Measurements from ENCODE around the gene MYZAP.
A peak's percentile ranks its signal among the peaks of the same experiment; 100 is the strongest.

The MYZAP gene

DNA sequence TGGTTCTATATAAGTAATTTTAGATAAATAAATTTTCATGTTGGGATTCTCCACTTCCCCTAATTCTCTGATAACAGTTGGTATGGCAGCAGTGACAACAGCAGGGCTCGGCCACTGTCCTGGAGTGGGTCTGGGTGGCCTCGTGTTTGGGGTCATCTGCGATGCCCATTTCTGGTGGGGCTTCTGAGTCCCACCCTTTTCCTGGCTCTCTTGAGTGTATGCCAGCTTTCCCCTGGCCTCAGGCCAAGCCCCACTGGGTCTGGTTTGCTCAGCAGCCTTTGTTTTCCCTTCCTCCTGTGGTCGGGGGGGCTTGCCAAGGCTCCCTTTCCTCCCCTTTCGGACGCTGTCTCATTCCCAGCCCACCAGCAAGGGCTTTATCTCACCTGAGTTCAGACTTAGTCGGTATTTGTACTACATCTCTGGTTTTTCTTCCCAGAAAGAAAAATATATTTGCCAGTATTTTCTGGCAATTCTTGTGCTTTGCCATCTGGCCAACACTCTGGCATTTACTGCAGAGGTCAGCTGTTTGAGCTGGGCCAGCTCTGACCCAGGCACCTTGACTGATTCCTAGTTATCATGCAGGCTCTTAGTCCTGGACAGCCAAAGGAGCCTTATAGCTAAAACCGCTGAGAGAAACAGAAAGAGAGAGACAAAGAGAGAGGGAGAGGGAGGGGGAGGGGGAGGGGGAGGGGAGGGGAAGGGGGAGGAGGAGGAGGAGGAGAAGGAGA lies 35.2 kb downstream of the MYZAP start:
- DNase-seq (ENCODE audit: low spot score) = peak; percentile 76

DNA sequence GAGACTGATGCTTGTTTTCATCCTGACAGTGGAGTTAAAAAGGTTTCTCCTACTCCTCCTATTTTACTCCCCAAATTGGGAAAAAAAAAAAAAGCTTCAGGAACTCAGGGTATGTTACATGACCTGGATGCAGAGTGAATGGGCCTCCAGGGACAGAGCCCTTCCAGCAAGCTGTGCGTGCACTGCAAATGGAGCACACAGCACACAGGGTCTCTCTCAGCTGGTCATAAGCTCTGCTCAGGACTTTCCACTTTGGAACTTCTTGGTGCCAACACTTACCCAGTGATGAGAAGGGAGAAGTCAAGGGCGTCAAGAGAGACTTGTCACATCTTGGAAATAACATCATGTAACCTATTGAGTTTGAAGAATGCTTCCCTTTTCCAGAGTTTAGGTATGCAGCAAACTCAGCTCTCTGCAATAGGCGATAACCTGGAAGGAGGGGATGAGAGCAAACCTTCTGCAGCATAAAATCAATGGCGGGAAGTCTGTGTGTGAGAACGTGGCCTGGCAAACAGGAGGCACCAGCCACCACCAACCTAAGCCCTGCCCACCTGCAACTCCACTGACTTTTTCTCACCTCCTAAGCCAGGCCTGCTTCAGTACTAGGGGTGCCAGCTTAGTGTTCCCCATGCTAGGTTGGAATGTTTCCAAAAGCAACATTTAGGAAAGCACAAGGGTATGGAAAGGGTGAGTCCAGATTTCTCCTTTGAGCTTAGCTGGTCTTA lies 39.8 kb downstream of the MYZAP start:
- no peak for DNase-seq (ENCODE audit: low spot score)

DNA sequence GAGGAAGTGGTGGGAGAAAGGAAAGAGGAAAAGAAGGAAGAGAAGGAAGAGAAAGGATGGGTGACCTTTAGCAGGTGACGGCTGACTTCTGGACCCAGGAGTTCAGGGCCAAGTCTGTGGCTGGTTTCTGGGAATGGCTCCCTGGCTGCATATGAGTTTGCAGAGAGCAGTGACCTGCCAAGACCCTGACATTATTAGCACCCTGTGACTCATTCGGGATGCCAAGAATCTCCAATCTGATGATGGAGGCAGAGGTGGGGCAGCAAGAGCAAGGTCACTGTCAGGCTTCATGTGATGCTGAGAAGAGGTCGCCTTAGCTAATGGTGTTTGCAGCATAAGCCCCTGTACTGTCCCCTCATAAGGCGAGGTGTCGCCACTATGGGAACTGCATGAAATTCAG lies 42.6 kb downstream of the MYZAP start:
- no peak for DNase-seq (ENCODE audit: low spot score)

DNA sequence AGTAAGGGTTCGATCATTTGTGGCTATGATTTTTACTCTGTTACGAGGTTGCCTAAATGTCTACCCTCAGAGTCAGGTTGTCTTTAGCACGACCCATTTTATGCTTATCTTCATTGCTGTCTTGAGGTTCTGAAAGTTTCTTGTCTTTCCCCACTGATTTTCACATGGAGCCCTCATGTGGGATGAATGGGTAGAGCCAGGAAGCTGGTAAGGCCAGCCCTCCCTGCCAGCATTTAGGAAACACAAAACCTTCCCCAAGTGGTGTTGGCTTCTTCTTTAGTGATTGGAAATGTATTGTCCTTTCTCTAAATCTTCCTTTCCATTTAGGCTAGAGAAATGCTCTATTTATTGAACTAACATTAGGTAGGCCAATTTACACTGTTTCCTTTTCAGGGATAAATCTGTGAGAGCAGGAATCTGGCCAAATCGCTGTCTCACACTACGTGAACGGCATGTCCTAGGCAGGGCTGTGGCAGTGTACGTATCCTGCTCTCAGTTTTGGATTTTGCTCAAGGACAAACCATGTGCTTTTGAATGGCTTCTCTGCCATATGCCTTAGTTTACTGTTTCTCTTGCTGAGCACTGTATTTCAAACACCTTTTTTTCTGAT lies 43.7 kb downstream of the MYZAP start:
- peak; percentile 90 for DNase-seq (ENCODE audit: low spot score)

DNA sequence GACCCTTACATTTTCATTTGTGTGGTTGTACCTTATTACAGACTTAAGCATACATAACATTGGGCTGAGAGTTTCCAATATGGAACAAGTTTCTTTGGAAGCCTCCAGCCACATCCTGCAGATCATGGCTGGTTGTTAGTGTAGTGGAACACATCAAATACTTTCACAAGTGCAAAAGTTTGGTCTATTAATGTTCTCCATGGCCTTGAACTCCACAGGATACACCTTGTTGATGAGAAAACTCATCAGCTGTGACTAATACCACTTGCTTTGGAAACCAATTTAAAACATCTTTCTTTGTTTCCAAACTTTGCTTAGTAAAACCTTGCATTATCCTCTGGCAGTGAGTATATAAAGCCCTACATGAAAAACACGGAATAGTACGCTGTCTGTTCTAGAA lies 46.1 kb downstream of the MYZAP start:
- no peak for DNase-seq (ENCODE audit: low spot score)

DNA sequence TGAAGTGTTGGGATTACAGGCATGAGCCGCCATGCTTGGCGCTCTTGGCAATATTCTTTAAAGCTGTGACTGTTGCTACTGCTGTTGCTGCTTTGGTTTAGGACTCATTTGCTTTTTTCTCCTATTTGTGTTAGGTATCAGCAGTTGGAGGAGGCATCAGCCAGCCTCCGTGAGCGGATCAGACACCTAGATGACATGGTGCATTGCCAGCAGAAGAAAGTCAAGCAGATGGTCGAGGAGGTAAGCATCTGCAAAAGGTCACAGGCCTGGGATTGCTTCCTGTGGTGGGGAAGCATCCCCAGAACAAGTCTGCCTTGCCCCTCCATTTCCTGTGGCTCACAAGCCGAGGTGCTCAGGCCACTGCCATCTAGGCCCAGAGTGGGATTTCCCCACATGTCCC lies 47.6 kb downstream of the MYZAP start:
- no peak for DNase-seq (ENCODE audit: low spot score)

DNA sequence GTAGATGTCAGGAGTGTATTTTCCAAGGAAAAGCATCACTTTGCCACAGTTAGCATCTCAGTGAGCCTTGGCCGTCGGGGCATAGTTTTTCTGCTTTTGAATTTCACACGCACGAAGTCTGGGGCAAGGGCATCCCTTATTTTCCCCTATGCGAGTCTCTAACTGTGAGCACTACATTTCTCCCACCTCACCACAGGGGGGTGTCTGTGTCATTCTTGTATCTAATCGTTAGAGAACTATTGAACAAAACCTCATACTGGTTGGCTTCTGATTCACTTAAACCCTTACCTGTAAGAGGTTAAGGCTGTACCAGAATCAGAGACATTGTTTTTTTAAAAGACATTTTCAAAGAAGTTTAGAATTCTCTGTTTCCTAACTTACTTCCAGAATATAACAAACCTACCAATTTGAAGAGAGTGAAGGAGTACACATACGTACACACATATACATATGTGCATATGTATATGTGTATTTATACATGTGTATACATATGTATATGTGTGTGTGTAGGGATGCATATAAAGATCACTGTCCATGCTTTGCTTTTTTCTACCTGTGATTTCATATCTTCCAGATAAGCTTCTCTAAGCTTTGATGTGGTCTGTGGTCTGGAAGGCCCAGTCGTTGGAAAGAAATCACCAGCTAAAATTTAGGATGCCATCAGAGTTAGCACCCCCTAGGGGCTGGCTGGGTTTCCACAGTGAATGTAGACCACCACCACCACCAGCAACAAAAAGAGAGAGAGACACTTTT lies 49.4 kb downstream of the MYZAP start:
- DNase-seq (ENCODE audit: low spot score) = peak; percentile 28

DNA sequence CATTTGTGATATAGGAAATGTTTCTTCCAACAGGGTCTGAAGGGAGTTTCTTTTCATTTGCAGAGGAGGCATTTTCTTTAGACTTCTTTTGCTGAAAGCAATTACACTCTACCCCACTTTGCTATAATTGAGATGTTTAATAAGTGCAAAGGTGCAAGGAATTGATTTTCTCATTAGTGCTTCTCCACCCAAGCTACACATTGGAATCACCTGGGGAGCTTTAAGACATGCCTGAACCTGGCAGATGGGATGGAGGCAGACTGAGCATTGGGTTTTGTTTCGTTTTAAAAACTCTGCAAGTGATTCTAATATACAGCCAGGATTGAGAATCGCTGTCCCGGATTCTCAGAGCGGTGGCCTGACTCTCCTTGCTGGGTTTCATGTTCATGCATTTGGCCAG lies 52.1 kb downstream of the MYZAP start:
- no peak for DNase-seq (ENCODE audit: low spot score)

DNA sequence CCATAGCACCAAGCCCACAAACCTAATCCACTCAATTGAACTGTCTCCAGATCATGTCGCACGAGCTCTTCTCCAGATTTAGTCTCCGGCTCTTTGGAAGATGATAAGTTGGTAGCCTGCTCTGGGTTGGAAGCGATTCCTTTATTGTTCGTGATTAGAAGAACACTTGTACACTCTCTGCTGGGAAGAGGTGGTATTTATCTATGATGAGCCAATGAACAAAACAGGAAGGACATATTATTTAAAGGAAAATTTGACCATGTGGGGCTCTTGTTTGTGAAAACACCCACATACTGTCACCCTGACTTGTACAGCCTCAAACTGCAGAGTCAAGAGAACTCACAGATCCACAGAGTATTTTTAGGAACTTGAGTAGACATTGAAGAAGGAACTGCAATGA lies 54.4 kb downstream of the MYZAP start:
- no peak for DNase-seq (ENCODE audit: low spot score)

DNA sequence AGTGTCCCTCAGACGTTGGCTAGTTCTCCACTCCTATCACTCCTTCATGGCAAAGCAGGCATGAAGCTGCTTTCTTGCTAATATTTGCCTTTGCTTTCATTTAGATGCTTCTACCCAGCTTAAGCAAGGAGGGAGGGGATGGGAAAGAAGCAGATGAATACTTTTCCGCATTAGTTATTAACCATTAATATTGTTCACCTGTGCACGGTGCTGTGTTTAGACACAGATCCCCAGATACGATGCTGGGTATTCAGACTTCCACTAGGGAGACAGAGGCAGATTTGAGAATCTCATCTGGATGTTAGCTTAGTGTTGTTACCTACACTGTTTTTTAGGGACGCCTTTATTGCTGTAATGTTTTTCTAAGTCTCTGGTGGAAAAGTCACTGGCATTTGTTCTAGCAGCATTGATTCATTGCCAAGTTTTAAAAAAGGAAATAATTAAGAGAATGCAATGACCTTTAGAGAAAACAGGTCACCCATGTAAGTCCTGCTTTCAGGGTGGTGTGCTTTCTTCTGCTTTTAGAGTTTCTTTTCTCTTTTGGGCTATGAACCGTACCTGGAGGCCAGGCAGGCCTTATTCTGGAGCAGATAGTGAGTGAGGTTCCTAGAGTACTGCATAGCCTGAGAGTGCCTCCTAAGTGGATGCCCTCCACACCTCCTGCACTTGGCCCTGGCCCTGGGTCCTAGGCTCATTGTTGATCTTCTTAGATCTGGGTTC lies 55.5 kb downstream of the MYZAP start:
- no peak for DNase-seq (ENCODE audit: low spot score)

DNA sequence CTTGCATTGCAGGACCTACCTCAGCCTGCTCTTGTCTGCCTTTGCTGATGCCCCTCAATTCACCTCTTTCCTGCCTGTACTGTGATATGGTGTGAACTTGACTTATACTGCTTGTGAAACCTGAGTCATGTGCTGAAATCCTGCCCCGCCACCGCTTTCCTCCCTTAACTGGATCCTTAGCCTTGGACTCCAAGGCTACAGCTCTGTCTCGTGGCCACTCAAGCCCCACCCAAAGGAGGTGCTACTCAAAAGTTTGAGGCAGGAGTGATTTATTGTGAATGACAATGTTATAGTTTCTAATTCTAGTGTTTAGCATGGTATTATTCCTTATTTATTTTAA lies 56.1 kb downstream of the MYZAP start:
- DNase-seq (ENCODE audit: low spot score) = no peak

DNA sequence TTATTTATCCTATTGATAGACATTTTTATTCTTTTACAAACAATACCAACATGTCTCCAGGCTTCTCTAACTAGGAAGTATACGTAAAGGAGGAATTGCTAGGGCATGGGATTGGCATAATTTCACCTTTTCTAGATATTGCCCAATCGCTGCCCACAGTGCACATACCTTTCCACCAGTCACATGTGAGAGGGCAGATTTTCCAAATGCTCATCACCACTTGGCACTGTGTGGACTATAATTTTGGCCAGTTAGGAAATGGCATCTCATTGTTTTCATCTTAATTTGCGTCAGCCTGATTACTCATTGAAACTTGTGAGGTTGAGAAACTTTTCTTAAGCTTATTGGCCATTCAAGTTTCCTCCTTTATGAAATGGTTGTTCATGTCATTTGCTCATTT lies 57.4 kb downstream of the MYZAP start:
- no peak for DNase-seq (ENCODE audit: low spot score)

DNA sequence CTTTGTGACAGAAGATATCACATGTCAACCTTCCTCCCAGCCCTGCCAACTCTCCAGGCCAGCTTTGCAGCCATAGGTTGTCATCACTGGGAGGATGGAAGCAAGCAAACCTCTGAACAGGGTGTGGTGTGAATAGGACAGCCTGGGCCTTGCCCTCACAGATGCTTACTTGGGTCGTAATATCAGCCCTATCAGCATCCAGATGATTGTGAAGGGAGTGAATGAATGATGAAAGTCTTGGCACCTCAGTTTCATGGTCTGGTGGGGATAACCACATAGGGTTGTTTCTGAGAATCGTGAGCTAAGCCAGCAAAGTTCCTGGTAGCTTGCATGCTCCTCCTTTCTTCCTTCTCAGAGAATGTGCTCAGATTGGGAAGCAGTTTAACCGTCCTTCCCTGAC lies 59.7 kb downstream of the MYZAP start:
- DNase-seq (ENCODE audit: low spot score) = no peak

DNA sequence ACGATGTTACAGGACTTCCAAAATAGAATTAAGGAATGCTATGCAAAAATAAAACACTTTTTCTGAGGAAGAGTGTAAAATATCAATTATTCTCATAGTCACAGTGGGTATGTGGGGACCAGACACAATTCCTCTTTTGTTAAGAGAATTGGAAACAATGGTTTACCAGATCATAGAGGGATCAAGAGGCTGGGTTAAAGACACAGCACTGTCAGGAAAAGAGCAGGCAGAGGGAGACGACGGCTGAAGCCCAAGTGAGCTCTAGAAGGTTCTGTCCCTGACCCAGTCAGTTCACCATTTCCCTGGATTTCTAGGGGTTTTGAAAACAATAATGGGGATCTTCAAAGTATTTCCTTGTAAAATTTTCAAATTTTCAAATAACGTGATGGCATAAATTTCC lies 60.8 kb downstream of the MYZAP start:
- DNase-seq (ENCODE audit: low spot score) = no peak

DNA sequence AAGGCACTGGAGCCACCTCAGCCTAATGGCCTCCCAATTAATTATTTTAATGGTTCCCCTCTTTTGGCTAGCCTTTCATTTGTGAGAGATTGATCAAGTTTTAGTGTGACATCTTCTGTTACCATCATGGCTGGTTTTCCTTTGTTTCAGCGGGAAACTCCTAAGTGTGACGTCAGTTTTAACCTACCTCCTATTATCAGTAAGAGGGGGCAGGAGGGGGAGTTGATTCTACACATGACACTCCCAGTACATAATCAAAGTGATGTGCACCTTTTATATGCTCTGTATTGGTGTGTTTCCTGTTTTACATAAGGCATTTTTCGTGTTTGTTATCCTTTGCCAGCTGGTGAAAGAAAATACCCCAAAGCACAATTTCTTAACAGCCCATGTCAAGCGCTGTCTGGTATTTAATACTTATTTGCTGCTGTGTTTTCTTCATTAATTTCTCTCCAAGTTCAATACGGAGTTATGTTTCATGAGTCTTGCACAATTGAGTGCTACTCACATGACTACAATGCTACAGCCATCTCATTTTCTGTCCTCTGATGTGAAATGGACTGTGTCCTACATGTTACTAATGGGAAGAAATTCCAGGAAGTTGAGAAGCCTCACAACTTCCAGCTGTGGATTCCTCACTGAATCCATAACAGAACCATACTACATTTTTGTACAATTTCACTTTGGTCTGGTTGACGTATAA lies 62.6 kb downstream of the MYZAP start:
- DNase-seq (ENCODE audit: low spot score) = no peak

DNA sequence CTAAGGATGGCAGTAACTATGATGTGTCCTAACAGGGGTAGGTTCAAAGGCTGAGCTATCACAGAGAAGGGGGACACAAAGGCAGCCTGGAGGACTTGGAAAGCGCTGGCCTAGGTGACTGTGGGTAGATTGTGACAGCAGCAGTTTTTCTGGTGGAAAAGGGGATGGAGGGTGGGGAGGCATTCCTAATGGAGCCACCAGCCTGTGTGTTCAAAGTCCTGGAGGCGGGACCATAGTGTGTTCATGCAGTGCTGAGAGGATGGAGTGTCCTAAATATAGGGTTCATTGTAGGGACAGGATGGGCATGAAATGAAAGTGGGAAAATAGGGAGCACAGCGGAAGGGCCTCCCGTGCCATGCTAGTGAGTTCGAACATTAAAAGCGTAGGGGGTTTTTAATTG lies 63.3 kb downstream of the MYZAP start:
- no peak for DNase-seq (ENCODE audit: low spot score)

DNA sequence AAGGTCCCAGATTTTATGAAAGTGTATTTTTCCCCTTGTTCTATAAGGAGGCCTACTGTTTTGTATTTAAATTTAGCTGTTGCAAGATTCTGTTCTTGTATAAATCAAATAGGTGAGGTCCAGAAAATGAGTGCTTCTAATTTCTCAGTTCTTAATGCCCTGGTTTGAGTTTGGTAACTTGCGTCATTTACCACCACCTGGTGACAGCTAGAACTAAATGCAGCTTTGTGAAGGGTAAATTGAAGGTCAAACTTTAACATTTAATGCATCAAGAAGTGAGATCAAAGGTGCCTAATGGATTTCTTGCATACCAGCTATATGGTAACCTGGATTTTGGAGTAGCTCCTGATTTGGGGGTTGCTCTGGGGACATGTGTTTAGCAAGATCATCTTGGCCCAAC lies 64.1 kb downstream of the MYZAP start:
- no peak for DNase-seq (ENCODE audit: low spot score)

DNA sequence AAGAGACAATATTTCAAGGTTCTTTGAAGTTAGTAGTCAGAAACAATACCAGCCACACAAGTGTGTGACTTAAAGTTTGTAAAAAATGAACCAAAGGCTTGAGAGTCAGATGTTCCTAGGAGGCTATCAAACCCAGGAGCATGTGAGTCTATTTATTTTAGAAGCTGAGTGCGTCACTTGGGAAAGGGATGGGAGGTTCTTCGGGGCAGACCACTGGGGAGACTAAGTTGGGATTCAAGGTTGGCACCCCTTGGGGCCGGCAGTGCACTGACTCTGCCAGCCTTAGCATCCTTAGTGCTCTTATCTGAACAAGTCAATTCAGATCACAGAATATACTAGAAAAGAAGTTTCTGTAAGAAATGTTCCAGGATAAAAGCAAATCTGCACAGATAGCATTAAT lies 64.7 kb downstream of the MYZAP start:
- DNase-seq (ENCODE audit: low spot score) = no peak

DNA sequence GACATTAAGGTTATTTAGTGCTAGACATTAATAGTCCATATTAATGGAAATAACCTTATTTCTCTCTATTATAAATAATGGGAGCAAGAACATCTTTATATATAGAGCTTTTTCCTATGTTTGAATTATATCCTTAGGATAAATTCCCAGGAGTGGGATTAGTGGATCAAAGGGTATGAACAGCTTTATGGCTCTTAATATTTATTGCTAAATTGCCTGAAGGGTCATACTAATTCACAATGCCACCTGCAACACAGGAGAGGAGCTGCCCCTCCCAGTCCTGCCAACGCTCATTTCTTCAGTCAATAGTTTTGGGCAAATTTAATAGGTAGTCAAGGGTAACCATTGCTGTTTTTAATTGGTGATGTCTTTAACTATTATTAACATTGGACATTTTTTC lies 65.9 kb downstream of the MYZAP start:
- no peak for DNase-seq (ENCODE audit: low spot score)

DNA sequence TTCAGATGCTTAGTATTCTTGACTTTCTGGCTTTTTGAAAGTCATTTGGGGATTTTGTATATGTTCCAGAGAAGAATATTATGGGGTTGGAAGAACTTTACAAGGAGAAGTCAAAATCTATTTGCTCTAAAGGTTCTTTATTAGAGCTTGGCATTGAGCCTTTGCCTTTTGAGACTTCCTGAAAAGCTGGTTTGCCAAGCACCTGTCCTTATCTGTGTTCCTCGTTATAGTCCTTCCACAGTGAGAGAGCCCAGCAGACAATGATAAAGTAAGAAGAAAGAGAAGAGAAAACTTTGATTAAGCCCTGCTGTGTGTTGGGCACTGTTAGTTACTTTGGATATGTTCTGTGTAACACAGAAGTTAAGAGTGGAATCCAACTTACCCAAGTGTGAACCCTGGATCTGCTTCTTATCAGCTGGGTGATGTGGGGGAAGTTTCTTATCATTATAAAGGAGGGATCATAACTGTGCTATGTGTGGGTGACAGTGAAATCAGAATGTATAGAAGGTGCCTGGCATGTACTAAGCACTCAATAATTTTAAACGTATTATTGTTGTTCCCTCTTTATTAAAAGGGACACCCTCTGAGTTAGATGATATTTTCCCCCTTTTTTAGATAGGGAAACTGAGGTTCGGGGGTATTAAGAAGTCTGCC lies 70.5 kb downstream of the MYZAP start:
- DNase-seq (ENCODE audit: low spot score) = no peak

DNA sequence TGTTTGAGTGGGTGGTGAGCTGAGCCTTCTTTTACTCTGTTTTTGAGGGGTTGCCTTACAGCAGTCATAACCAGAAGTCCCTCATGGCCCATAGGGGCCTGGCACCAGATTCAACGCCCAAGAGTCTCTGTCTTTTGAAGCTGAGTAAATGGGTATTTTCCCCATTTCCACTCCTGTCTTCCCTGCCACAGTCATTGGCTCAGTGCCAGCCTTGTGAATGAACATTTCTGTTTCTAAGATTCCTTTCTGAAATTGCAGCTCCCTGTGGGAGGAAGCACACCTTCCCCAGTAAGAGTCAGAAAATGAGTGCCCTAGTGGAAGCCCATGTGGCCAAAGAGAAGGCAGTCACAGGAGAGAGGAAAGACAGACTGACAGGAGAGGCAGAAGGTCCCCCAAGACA lies 71.1 kb downstream of the MYZAP start:
- no peak for DNase-seq (ENCODE audit: low spot score)
